Rectal smooth muscle tissue (tissue), 1 donor: Measurements from ENCODE around the gene THAP5.
"Not testable (repeated sequence)": the region's sequence is repeated elsewhere in the genome, so short reads cannot be mapped to it uniquely, and the experiment has no call there.

Experiments
- H3K27ac ChIP-seq: one replicate; pipeline ENCODE4 v1.7.0; 2013; ENCODE audit warnings: low read depth, low read length, inconsistent platforms
- H3K27me3 ChIP-seq: one replicate; pipeline ENCODE4 v1.7.0; 2013; ENCODE audit warnings: low read length; ENCODE audit not compliant: control insufficient read depth, insufficient read depth
- H3K36me3 ChIP-seq: one replicate; pipeline ENCODE4 v1.7.0; 2013; ENCODE audit warnings: low read length; ENCODE audit not compliant: control insufficient read depth, insufficient read depth
- H3K4me1 ChIP-seq: one replicate; pipeline ENCODE4 v1.7.0; 2013; ENCODE audit warnings: low read length; ENCODE audit not compliant: control insufficient read depth, insufficient read depth
- H3K4me3 ChIP-seq: one replicate; pipeline ENCODE4 v1.7.0; 2013; ENCODE audit warnings: low read length
- H3K9ac ChIP-seq: one replicate; pipeline ENCODE4 v1.7.0; 2013; ENCODE audit warnings: low read length

Gene THAP5

GRCh38 chr7:108548141-108548896 lies 21.2 kb downstream of the THAP5 start:
- not testable (repeated sequence) for H3K4me1 ChIP-seq, H3K27me3 ChIP-seq, H3K9ac ChIP-seq, H3K36me3 ChIP-seq, H3K27ac ChIP-seq, H3K4me3 ChIP-seq

DNA sequence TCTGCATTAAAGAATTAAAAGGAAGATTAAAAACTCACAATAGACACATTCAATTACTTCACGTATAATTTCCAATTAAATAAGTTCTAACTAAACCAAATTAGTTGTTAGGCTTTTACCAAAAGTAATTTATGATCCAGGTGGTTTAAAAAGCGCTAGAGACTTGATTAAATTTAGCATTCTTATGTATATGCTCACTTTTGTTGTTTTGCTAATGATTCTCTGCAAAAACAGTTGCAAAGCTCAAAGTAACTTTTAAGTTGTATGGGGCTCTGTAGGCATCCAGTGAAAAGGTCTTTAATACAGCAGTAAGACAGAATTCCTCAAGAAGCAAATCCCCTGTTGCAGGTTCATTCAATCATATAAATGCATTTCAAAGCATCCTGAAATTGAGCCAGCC lies 28.0 kb downstream of the THAP5 start:
- H3K4me1 ChIP-seq = no peaks in the 10 kb centered on the region
- no peaks in the 10 kb centered on the region for H3K36me3 ChIP-seq
- no peak overlapping the region for H3K9ac ChIP-seq
- H3K27me3 ChIP-seq = no peaks in the 10 kb centered on the region
- H3K27ac ChIP-seq = no peak overlapping the region
- H3K4me3 ChIP-seq = no peak overlapping the region

DNA sequence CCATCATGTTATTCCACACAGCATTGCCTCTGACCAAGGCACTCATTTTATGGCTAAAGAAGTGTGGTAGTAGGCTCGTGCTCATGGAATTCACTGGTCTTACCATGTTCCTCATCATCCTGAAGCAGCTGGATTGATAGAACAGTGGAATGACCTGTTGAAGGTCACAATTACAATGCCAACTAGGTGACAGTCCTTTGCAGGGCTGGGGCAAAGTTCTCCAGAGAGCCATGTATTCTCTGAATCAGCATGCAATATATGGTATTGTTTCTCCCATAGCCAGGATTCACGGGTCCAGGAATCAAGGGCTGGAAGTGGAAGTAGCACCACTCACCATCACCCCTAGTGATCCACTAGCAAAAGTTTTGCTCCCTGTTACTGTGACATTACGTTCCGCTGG lies 30.8 kb downstream of the THAP5 start:
- not testable (repeated sequence) for H3K27ac ChIP-seq, H3K4me1 ChIP-seq, H3K36me3 ChIP-seq, H3K4me3 ChIP-seq, H3K9ac ChIP-seq, H3K27me3 ChIP-seq

GRCh38 chr7:108538236-108538635 lies 31.3 kb downstream of the THAP5 start:
- H3K4me1 ChIP-seq, H3K9ac ChIP-seq, H3K36me3 ChIP-seq, H3K27ac ChIP-seq, H3K4me3 ChIP-seq, H3K27me3 ChIP-seq: not testable (repeated sequence)

DNA sequence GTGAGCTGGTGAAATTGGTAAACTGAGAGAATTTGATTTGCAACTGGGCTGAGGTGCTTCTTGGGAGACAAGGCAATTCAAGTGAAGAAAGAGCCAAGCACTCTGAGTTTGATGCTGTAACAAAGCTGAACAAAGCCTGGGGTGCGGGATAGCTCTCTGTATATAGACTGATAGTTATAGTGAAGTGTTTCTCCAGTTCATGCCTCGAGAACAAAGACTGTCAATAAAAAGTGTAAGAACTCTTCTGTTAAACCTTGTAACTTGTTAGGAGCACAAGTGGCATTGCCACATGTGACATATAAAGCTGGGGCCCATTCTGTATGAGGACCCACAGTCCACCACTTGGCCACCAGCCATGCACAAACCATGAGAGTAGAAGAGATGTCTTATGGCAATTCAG lies 32.3 kb downstream of the THAP5 start:
- no peaks in the 10 kb centered on the region for H3K27me3 ChIP-seq

GRCh38 chr7:108535744-108536143 lies 33.8 kb downstream of the THAP5 start:
- Histone ChIP-seq H3K4me3 (no peak overlapping the region), H3K36me3 (no peaks in the 10 kb centered on the region), H3K4me1 (no peaks in the 10 kb centered on the region), H3K27ac (no peak overlapping the region), H3K27me3 (no peaks in the 10 kb centered on the region), H3K9ac (no peak overlapping the region)

More for the DNA sequence above, 32.3 kb downstream of the THAP5 start:
- H3K27ac ChIP-seq = no peak overlapping the region
- H3K36me3 ChIP-seq = no peaks in the 10 kb centered on the region
- no peak overlapping the region for H3K9ac ChIP-seq
- no peaks in the 10 kb centered on the region for H3K4me1 ChIP-seq
- no peak overlapping the region for H3K4me3 ChIP-seq

- Histone ChIP-seq H3K36me3 (no peaks in the 10 kb centered on the region), H3K27me3 (no peaks in the 10 kb centered on the region), H3K27ac (no peak overlapping the region), H3K4me3 (no peak overlapping the region), H3K4me1 (no peaks in the 10 kb centered on the region), H3K9ac (no peak overlapping the region)
These were observed 34.2 kb downstream of the THAP5 start for GRCh38 chr7:108535257-108535656.

GRCh38 chr7:108533712-108534111 lies 35.8 kb downstream of the THAP5 start:
- Histone ChIP-seq H3K4me3 (no peak overlapping the region), H3K9ac (no peak overlapping the region), H3K36me3 (no peaks in the 10 kb centered on the region), H3K27me3 (no peaks in the 10 kb centered on the region), H3K27ac (no peak overlapping the region), H3K4me1 (no peaks in the 10 kb centered on the region)

GRCh38 chr7:108529341-108529740 lies 40.2 kb downstream of the THAP5 start:
- no peak overlapping the region for H3K27ac ChIP-seq
- no peak overlapping the region for H3K4me3 ChIP-seq
- no peaks in the 10 kb centered on the region for H3K36me3 ChIP-seq
- no peaks in the 10 kb centered on the region for H3K27me3 ChIP-seq
- no peak overlapping the region for H3K9ac ChIP-seq
- peaks cover 9% of the 10 kb centered on the region for H3K4me1 ChIP-seq

- Histone ChIP-seq H3K9ac (no peak overlapping the region), H3K36me3 (no peaks in the 10 kb centered on the region), H3K27me3 (no peaks in the 10 kb centered on the region), H3K4me1 (peaks cover 9% of the 10 kb centered on the region), H3K4me3 (no peak overlapping the region), H3K27ac (no peak overlapping the region)
These were observed 41.3 kb downstream of the THAP5 start for GRCh38 chr7:108528183-108528712.

GRCh38 chr7:108526768-108527017 lies 42.8 kb downstream of the THAP5 start:
- Histone ChIP-seq H3K27me3 (no peaks in the 10 kb centered on the region), H3K9ac (peak overlapping the region; percentile 63), H3K36me3 (no peaks in the 10 kb centered on the region), H3K4me1 (peaks cover 9% of the 10 kb centered on the region), H3K4me3 (peak overlapping the region; percentile 76), H3K27ac (peak overlapping the region; percentile 94)

DNA sequence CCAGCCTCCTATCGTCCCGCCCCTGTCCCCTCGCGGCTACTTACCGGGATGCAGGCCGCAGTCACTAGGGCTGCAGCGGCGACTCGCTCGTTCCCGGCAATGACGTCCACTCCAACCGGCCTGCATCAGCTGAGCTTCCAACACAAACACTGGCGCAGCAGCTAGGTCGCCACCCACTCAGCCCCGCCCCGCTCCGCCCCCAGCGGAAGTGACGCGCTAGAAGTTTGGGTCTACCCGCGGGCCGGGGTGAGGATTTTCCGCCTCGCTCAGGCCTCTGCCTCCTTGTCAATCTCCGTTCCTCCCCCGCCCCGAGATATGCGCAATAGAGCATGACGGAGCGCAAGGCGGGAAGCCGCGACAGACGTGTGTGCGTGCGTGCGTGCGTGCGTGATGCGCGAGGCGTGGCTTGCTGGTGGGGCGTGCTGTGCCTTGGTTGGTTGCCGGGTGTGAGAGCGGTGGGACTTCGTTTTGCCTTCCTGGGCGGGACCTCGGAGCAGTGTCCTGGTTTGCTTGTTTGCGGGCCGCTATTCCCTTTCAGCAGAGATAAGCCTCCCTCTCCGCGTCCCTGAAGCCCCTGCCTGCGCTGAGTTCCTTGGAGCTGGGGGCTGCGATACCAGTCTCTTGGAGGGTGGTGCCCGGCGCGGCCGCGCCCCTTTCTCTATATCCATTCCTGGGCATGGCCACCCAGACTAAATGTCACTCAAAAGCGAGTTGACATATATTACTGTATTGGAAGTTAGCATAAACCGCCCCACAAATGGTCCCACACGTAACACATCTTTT lies 43.3 kb downstream of the THAP5 start, which contains the start of gene PNPLA8:
PNPLA8 (minus strand) TSS at position 151 of the 783 bp plus-strand sequence. CDS start 10,644 bp downstream, outside the sequence.
- Histone ChIP-seq H3K4me3 (peak within 1 kb of the TSS; percentile 76), H3K36me3 (no peaks in the 10 kb centered on the region), H3K27me3 (no peaks in the 10 kb centered on the region), H3K9ac (peak within 1 kb of the TSS; percentile 72), H3K4me1 (peaks cover 9% of the 10 kb centered on the region), H3K27ac (peak within 1 kb of the TSS; percentile 94)
